Stimulated activated CD4-positive, alpha-beta T cell treated with anti-CD3 and anti-CD28 coated beads, Interleukin-12 subunit alpha, Interleukin-12 subunit beta, amount 100 ng/mL, for 4 hours (primary cell): Measurements from ENCODE around the gene ZP3.
"Not testable (repeated sequence)": the region's sequence is repeated elsewhere in the genome, so short reads cannot be mapped to it uniquely, and the experiment has no call there.

Experiments used
- DNase-seq: peaks from one replicate; pipeline ENCODE4 v3.0.0-alpha.2; 2020

The ZP3 gene

DNA sequence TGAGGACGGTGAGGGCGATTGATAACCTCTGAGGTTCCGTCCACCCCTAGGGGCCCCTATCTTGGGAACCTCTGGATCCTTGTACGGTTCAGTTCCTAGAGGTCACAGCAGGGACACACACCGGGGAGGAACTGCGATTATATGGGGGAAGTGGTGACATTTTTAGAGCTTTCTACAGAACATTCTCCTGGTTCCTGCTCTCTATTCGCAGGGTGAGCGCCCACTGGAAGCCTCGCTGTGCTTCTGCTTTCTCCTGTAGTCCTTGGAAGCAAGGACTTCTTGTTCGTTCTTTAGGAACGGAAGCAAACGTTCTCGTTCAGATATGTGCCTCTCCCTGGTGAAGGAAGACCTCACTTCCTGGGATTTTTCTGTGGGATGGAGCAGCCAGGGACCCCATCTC is 63.2 kb downstream of the ZP3 start:
- DNase-seq, result not testable (repeated sequence)
